Natural killer cell (primary cell): Measurements from ENCODE around the gene KIAA1328. TPM values are rescaled to one million over a fixed set of nuclear protein-coding genes. Genes with fewer than 3 reads are reported as not detected.

Experiments used
- ATAC-seq, 3 donors: fragments of 150-1000 bp in 2 of 3; fragments of 200-7000 bp in 1 of 3; cut with Tn5 transposase; 1 replicate in 1 of 3; 2 replicates in 2 of 3; pipeline ENCODE4 v1.10.0; 2021; ENCODE audit warnings: mild to moderate bottlenecking in 2 of 3, moderate library complexity in 2 of 3
- DNase-seq, 2 donors: peaks; one replicate each; pipeline versions ENCODE4 v3.0.0 to v3.0.0-alpha.2; 2013 to 2021; ENCODE audit warnings: mixed read lengths in 1 of 2
- H3K27ac ChIP-seq: one replicate; pipeline ENCODE4 v1.5.1; 2013; ENCODE audit warnings: mild to moderate bottlenecking, low read length
- H3K27me3 ChIP-seq: one replicate; pipeline ENCODE4 v1.6.1; 2013; ENCODE audit warnings: low read length; ENCODE audit not compliant: control insufficient read depth, insufficient read depth
- H3K36me3 ChIP-seq: one replicate; pipeline ENCODE4 v1.6.1; 2013; ENCODE audit warnings: low read length; ENCODE audit not compliant: control insufficient read depth, insufficient read depth
- H3K4me1 ChIP-seq: one replicate; pipeline ENCODE4 v1.6.1; 2013; ENCODE audit warnings: low read length; ENCODE audit not compliant: control insufficient read depth, insufficient read depth
- H3K4me3 ChIP-seq: one replicate; pipeline ENCODE4 v1.5.1; 2013; ENCODE audit warnings: low read length
- H3K9me3 ChIP-seq: one replicate; pipeline ENCODE4 v1.6.1; 2013; ENCODE audit warnings: low read length; ENCODE audit not compliant: control insufficient read depth, insufficient read depth
- H3K27ac Mint-ChIP-seq, 2 donors: one replicate each; pipeline ENCODE4 v1.8.0; 2022; ENCODE audit warnings: mild to moderate bottlenecking in 2 of 2, mixed read lengths in 2 of 2, moderate library complexity in 1 of 2
- H3K27me3 Mint-ChIP-seq, 2 donors: one replicate each; pipeline ENCODE4 v1.8.0; 2022; ENCODE audit warnings: low read depth in 2 of 2, mixed read lengths in 2 of 2
- H3K36me3 Mint-ChIP-seq: one replicate; pipeline ENCODE4 v1.8.0; 2022; ENCODE audit warnings: mixed read lengths
- H3K4me1 Mint-ChIP-seq, 2 donors: one replicate each; pipeline ENCODE4 v1.8.0; 2022; ENCODE audit warnings: mixed read lengths in 2 of 2
- H3K4me3 Mint-ChIP-seq: one replicate; pipeline ENCODE4 v1.8.0; 2022; ENCODE audit warnings: mild to moderate bottlenecking, moderate library complexity, mixed read lengths
- H3K9me3 Mint-ChIP-seq, 2 donors: one replicate each; pipeline ENCODE4 v1.8.0; 2022; ENCODE audit warnings: mixed read lengths in 2 of 2
- WGBS: methylation state at CpG from one replicate; pipeline ENCODE4 v1.1.7; 2013; ENCODE audit warnings: missing lambda C conversion rate; ENCODE audit not compliant: insufficient coverage; 5-methylcytosine and 5-hydroxymethylcytosine counted together
- intact Hi-C: fragments of 100-400 bp; cut with micrococcal nuclease; formaldehyde crosslinking; loops from one replicate; pipeline ENCODE4 v1.14.2; 2022
- total RNA-seq, 4 donors: library from RNA; stranded (reverse); fragments of 120-200 nt in 1 of 4; gene quantifications; one replicate each; pipeline versions ENCODE4 v1.2.3 to v1.2.4, GENCODE V29; 2013 to 2022
- TF ChIP-seq, protein P1 (sequence below): fragments of 200-600 bp; IDR thresholded peaks from one replicate; pipeline ENCODE4 v1.8.0; 2022; ENCODE audit warnings: antibody characterized with exemption

KIAA1328 gene
- total RNA-seq, 3 donors from 2014 or later (not counting 1 experiment from before 2014, with no cell fraction given): 12.3 to 14.3 (median 13.2) TPM

DNA sequence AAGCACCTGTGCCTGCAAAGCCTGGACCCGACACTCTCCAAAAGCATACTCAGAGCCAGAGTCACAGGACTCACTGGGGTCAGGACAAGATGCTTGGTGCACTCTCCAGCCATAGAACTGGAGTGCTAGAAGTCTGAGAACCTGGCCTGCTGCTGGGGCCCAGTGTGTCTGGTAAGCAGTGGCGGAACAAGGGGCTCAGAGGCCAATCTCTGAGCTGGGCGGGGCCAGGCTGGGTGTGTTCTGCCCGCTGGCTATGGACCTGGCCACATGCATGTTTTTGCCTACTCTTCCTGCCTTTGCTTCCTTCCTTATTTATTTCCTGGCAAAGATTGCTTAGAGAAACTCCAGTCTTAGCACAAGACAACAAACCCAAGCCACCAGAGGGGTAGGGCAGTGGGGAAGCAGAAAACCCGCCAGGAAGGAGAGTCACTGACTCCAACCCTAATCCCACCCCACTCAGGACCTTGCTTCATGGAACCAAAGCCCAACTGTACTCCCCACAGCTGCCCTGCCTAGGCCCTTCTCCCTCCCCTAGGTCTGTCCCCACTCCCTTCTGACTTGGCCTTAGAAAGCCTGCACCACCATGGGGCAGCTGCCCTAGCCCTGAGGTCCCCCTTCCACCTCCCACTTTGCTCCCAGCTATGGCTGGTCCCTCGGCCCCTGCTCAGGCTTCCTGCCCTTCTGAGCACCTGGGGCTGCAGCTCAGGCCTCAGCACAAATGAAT is 421.1 kb downstream of the KIAA1328 start:
- H3K27me3 ChIP-seq: peaks cover 7% of the 10 kb centered on the region
- Mint-ChIP-seq H3K27ac (no peak overlapping the region), H3K4me3 (no peak overlapping the region), H3K36me3 (no peaks in the 10 kb centered on the region), H3K9me3 (peaks cover 0 to 2% of the 10 kb centered on the region in 2 donors), H3K27me3 (peaks cover 23 to 28% of the 10 kb centered on the region in 2 donors), H3K4me1 (peaks cover 0 to 4% of the 10 kb centered on the region in 2 donors)
- no peak overlapping the region for H3K27ac ChIP-seq
- intact Hi-C loops: no loop called here
- DNase-seq (no peak), ATAC-seq (no peak)
- TF ChIP-seq, protein P1, sequence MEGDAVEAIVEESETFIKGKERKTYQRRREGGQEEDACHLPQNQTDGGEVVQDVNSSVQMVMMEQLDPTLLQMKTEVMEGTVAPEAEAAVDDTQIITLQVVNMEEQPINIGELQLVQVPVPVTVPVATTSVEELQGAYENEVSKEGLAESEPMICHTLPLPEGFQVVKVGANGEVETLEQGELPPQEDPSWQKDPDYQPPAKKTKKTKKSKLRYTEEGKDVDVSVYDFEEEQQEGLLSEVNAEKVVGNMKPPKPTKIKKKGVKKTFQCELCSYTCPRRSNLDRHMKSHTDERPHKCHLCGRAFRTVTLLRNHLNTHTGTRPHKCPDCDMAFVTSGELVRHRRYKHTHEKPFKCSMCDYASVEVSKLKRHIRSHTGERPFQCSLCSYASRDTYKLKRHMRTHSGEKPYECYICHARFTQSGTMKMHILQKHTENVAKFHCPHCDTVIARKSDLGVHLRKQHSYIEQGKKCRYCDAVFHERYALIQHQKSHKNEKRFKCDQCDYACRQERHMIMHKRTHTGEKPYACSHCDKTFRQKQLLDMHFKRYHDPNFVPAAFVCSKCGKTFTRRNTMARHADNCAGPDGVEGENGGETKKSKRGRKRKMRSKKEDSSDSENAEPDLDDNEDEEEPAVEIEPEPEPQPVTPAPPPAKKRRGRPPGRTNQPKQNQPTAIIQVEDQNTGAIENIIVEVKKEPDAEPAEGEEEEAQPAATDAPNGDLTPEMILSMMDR: no peak
- 87% methylated on average over 6 of the region's 6 CpGs for WGBS
- no peaks in the 10 kb centered on the region for H3K36me3 ChIP-seq
- no peak overlapping the region for H3K4me3 ChIP-seq
- H3K4me1 ChIP-seq: no peaks in the 10 kb centered on the region
- no peaks in the 10 kb centered on the region for H3K9me3 ChIP-seq

GRCh38 chr18:37251679-37252078 is 422.8 kb downstream of the KIAA1328 start:
- Histone ChIP-seq H3K4me3 (no peak overlapping the region), H3K9me3 (no peaks in the 10 kb centered on the region), H3K27ac (no peak overlapping the region), H3K36me3 (no peaks in the 10 kb centered on the region), H3K27me3 (peaks cover 7% of the 10 kb centered on the region), H3K4me1 (no peaks in the 10 kb centered on the region)
- peaks cover 0 to 4% of the 10 kb centered on the region in 2 donors for H3K4me1 Mint-ChIP-seq
- WGBS: 71% methylated on average over 3 of the region's 3 CpGs
- no peaks in the 10 kb centered on the region for H3K36me3 Mint-ChIP-seq
- intact Hi-C loops: no loop called here
- ATAC-seq: no peak
- peaks cover 0 to 2% of the 10 kb centered on the region in 2 donors for H3K9me3 Mint-ChIP-seq
- H3K27ac Mint-ChIP-seq: no peak overlapping the region
- no peak overlapping the region for H3K4me3 Mint-ChIP-seq
- H3K27me3 Mint-ChIP-seq: peaks cover 34% of the 10 kb centered on the region in 2 donors
- TF ChIP-seq, protein P1: no peak
- no peak for DNase-seq

DNA sequence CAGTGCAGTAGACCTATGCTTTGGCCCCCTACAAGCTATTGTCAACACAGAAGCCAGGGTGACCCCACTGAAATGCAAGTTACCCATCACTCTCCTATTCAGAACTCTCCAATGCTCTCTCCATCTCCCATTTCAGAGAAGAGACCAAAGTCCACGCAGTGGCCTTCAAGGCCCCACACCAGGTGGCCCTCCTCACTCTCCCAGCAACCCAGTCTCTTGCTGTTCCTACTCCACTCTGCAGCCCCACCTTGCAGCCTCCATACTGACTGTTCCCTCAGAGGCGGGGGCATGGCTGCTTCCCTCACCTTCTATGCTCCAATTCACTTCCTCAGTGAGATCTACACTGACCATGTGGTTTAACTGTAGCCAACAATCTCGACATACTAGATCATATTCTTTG is 423.4 kb downstream of the KIAA1328 start:
- Histone ChIP-seq H3K27ac (no peak overlapping the region), H3K4me3 (no peak overlapping the region), H3K36me3 (no peaks in the 10 kb centered on the region), H3K4me1 (no peaks in the 10 kb centered on the region), H3K27me3 (peaks cover 7% of the 10 kb centered on the region), H3K9me3 (no peaks in the 10 kb centered on the region)
- Mint-ChIP-seq H3K4me1 (peaks cover 0 to 4% of the 10 kb centered on the region in 2 donors), H3K9me3 (no peaks in the 10 kb centered on the region), H3K36me3 (no peaks in the 10 kb centered on the region), H3K27ac (no peak overlapping the region), H3K4me3 (no peak overlapping the region), H3K27me3 (peaks cover 34% of the 10 kb centered on the region in 2 donors)
- WGBS: 68% methylated on average over 3 of the region's 3 CpGs
- intact Hi-C loops: no loop called here
- ATAC-seq (no peak), DNase-seq (no peak)
- TF ChIP-seq, protein P1: no peak
